ENCODE data around the gene NRIP1.

GRCh38 chr21:15031790-15032357 is 32.9 kb downstream of the NRIP1 start:
- TF ChIP-seq CTCF (IDR thresholded peaks at IDR 0.05) (no peak), POLR2A (IDR thresholded peaks at IDR 0.05) (no peak)

Measured in lower leg skin (tissue), 3 donors.